ENCODE results near the gene ZNF334.

ZNF334 gene

DNA sequence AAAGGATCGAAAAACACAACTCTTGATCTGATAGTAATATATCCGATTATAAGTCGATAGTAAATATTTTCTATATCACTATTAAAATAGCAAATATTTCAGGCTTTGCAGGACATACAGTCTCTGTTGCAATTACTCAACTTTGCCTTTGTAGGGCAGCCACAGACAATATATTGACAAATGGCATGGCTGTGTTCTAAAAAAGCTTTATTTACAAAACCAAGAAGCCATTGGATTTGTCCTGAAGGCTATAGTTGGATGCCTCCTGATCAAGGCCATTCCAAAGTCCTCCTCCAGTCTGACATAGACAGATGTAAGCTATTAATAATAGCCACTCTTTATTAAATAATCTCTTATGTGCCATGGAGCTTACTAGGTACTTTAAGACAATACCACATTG lies 31.2 kb upstream of the ZNF334 start:
- Histone ChIP-seq H3K9ac (ENCODE audit: low read depth, low read length) (no peak overlapping the region), H3K27ac (ENCODE audit: low read length) (no peak overlapping the region), H3K4me1 (ENCODE audit: insufficient read depth, low read length) (no peaks in the 10 kb centered on the region), H3K27me3 (ENCODE audit: insufficient read depth, low read length) (no peaks in the 10 kb centered on the region), H3K36me3 (ENCODE audit: insufficient read depth, low read depth, low read length) (no peaks in the 10 kb centered on the region), H3K9me3 (ENCODE audit: insufficient read depth, low read depth, low read length) (no peaks in the 10 kb centered on the region), H3K4me3 (ENCODE audit: low read length) (no peak overlapping the region)

DNA sequence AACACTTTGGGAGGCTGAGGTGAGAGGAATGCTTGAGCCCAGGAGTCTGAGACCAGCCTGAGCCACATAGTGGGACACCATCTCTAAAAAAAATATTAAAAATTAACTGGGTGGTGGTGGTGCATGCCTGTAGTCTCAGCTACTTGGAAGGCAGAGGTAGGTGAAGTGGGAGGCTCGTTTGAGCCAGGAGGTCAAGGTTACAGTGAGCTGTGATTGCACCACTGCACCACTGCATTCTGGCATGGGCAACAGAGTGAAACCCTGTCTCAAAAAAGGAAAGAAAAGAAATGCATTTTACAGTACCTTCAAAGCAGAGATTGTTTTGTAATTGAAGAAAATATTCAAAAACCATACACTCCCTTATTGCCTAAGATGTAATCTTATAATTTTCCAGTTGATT lies 30.6 kb upstream of the ZNF334 start:
- H3K27me3 ChIP-seq (ENCODE audit: insufficient read depth, low read length), result no peaks in the 10 kb centered on the region
- no peak overlapping the region for H3K4me3 ChIP-seq (ENCODE audit: low read length)
- H3K36me3 ChIP-seq (ENCODE audit: insufficient read depth, low read depth, low read length), result no peaks in the 10 kb centered on the region
- no peak overlapping the region for H3K27ac ChIP-seq (ENCODE audit: low read length)
- H3K9me3 ChIP-seq (ENCODE audit: insufficient read depth, low read depth, low read length), result no peaks in the 10 kb centered on the region
- H3K9ac ChIP-seq (ENCODE audit: low read depth, low read length), result no peak overlapping the region
- H3K4me1 ChIP-seq (ENCODE audit: insufficient read depth, low read length), result no peaks in the 10 kb centered on the region

GRCh38 chr20:46543033-46543432 lies 29.7 kb upstream of the ZNF334 start:
- Histone ChIP-seq H3K27ac (ENCODE audit: low read length) (no peak overlapping the region), H3K27me3 (ENCODE audit: insufficient read depth, low read length) (no peaks in the 10 kb centered on the region), H3K36me3 (ENCODE audit: insufficient read depth, low read depth, low read length) (no peaks in the 10 kb centered on the region), H3K9me3 (ENCODE audit: insufficient read depth, low read depth, low read length) (no peaks in the 10 kb centered on the region), H3K9ac (ENCODE audit: low read depth, low read length) (no peak overlapping the region), H3K4me3 (ENCODE audit: low read length) (no peak overlapping the region), H3K4me1 (ENCODE audit: insufficient read depth, low read length) (no peaks in the 10 kb centered on the region)

DNA sequence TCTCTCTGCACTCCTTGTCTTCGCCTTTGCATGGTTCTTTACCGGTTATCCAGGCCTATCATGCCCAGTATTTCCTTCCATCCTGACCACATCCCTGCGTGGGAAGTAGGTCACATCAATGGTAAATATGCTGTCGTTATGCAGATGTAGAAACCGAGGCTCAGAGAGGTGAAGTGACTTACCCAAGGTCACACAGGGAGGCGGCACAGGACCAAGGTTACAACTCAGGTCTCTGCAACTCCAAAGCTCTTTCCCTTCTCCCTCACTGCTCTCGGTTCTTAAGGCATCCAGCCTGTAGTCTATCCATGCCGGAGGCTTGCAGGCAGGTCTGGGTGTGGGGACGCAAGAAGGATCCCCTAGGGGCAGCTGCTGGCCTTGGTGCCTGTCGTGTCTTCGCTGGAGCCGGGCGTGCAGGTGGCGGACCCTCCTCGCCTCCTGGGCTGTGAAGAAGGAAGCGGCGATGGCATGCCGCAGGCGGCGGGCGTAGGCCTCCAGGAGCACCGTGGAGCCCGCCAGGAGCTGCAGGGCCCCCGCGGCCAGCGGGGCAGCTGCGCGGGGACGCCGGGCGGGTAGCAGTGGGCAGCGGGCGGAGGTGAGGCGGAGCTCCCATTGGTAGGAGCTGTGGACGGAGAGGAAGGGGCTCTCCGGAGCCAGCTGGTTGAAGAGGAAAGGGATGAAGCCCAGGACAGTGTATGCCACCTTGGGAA lies 28.0 kb upstream of the ZNF334 start:
- H3K4me1 ChIP-seq (ENCODE audit: insufficient read depth, low read length), result no peaks in the 10 kb centered on the region
- H3K9me3 ChIP-seq (ENCODE audit: insufficient read depth, low read depth, low read length), result no peaks in the 10 kb centered on the region
- H3K36me3 ChIP-seq (ENCODE audit: insufficient read depth, low read depth, low read length), result no peaks in the 10 kb centered on the region
- no peak overlapping the region for H3K27ac ChIP-seq (ENCODE audit: low read length)
- no peak overlapping the region for H3K4me3 ChIP-seq (ENCODE audit: low read length)
- no peak overlapping the region for H3K9ac ChIP-seq (ENCODE audit: low read depth, low read length)
- H3K27me3 ChIP-seq (ENCODE audit: insufficient read depth, low read length), result no peaks in the 10 kb centered on the region

- no peaks in the 10 kb centered on the region for H3K36me3 ChIP-seq (ENCODE audit: insufficient read depth, low read depth, low read length)
- H3K27ac ChIP-seq (ENCODE audit: low read length), result no peak overlapping the region
- no peaks in the 10 kb centered on the region for H3K27me3 ChIP-seq (ENCODE audit: insufficient read depth, low read length)
Observed at GRCh38 chr20:46539113-46539512, 25.8 kb upstream of the ZNF334 start.

DNA sequence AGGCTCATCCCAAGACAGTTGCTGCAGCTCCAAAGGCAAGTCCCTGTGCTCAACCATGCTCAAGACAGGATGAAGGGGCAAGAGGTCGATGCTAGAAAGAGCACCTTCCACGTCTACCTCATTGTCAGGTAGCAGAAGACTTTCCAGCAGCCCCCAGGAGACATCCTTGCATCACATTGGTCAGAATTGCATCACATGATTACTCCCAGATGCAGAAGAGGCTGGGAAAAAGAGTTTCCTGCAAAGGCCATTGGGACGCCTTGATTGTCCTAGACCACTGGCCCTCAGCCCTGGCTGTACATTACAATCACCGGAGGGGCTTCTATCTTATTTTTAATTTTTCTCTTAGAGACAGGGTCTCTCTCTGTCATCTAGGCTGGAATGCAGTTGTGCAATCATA lies 17.3 kb upstream of the ZNF334 start:
- Histone ChIP-seq H3K27me3 (ENCODE audit: insufficient read depth, low read length) (peaks cover 5% of the 10 kb centered on the region; the same call in 1 of the 2 replicates), H3K9ac (ENCODE audit: low read depth, low read length) (no peak overlapping the region), H3K27ac (ENCODE audit: low read length) (no peak overlapping the region), H3K36me3 (ENCODE audit: insufficient read depth, low read depth, low read length) (no peaks in the 10 kb centered on the region), H3K9me3 (ENCODE audit: insufficient read depth, low read depth, low read length) (no peaks in the 10 kb centered on the region), H3K4me1 (ENCODE audit: insufficient read depth, low read length) (no peaks in the 10 kb centered on the region), H3K4me3 (ENCODE audit: low read length) (no peak overlapping the region)

More at GRCh38 chr20:46539113-46539512, 25.8 kb upstream of the ZNF334 start:
- Histone ChIP-seq H3K4me1 (ENCODE audit: insufficient read depth, low read length) (no peaks in the 10 kb centered on the region), H3K4me3 (ENCODE audit: low read length) (no peak overlapping the region), H3K9ac (ENCODE audit: low read depth, low read length) (no peak overlapping the region), H3K9me3 (ENCODE audit: insufficient read depth, low read depth, low read length) (no peaks in the 10 kb centered on the region)

DNA sequence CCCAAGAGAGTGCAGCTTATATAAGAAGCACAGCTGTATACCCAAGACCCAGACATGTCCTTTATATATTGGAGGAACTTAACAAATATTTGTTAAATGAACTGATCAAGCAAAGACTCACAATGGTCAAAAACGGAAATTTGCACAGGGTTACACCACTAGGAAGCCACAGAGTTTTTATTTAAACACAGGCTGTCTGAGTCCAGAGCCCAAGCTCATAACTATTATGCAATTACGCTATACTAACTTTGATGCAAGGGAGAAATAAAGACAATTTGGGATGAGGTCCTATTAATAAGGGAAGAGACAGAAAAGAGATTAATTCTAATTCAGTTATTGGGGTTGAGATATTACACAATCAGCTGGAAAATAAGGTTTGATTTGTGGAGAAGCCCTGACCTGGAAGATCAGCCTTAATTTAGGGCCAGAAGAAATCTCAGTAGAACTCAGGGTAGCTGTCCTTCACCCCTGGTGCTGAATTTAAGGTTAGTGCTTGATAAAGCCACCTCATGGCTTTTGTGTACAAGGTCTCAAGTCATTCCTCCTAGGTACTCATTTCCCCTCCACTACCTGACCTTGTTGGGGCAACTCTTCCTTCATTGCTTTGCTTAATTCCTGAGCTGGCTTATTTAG lies 10.5 kb upstream of the ZNF334 start:
- Histone ChIP-seq H3K9ac (ENCODE audit: low read depth, low read length) (no peak overlapping the region), H3K27me3 (ENCODE audit: insufficient read depth, low read length) (peaks cover 5% of the 10 kb centered on the region; the same call in 1 of the 2 replicates), H3K36me3 (ENCODE audit: insufficient read depth, low read depth, low read length) (no peaks in the 10 kb centered on the region), H3K4me3 (ENCODE audit: low read length) (no peak overlapping the region), H3K4me1 (ENCODE audit: insufficient read depth, low read length) (no peaks in the 10 kb centered on the region), H3K27ac (ENCODE audit: low read length) (no peak overlapping the region), H3K9me3 (ENCODE audit: insufficient read depth, low read depth, low read length) (no peaks in the 10 kb centered on the region)

DNA sequence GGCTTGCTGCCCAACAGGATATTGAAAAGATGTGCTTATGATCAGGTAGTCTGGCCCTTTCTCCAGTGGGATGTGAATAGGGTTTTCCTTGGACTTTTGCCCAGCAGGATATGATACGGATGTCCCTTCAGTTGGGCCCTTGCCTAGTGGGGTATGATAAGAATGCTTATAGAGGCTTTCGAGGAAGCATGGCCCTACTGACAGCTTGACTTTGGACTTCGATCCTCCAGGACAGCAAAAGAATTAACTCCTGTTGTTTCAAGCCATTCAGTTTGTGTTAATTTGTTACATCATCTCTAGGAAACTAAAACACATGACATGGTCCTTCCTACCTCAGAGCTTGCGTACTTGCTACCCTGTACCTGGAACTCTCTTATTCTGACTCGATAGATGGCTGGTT lies 9.7 kb upstream of the ZNF334 start:
- Histone ChIP-seq H3K27ac (ENCODE audit: low read length) (no peak overlapping the region), H3K27me3 (ENCODE audit: insufficient read depth, low read length) (peaks cover 5% of the 10 kb centered on the region; the same call in 1 of the 2 replicates), H3K9ac (ENCODE audit: low read depth, low read length) (no peak overlapping the region), H3K9me3 (ENCODE audit: insufficient read depth, low read depth, low read length) (no peaks in the 10 kb centered on the region), H3K36me3 (ENCODE audit: insufficient read depth, low read depth, low read length) (no peaks in the 10 kb centered on the region), H3K4me1 (ENCODE audit: insufficient read depth, low read length) (no peaks in the 10 kb centered on the region), H3K4me3 (ENCODE audit: low read length) (no peak overlapping the region)

DNA sequence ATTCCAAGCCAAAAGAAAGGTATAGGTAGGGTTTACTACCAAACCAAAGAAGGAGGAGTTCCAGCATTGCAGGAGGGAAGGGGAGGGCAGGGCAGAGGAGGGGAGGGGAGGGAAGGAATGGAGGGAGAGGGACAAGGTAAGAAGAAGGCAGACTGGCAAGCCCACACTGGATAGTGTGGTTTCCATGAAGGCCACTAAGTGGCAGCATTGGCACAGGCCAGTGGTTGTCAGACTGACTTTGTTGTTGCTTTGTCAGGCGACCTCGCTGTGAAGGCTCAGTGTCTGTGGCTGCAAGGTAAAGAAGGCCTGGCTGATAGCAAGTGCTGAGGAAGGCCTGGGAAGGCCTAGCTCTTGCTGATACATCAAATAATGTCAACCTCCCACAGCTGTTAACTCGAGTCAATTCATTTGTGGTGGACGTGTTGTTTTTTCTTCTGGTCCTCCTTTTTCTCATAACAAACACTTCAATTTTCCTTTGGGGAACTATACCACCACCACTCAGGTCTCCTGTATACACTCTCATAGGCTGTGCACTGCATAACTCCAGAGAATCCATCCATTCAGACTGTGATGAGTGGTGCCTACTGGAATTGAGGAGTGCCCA lies 7.7 kb upstream of the ZNF334 start:
- Histone ChIP-seq H3K27me3 (ENCODE audit: insufficient read depth, low read length) (no peaks in the 10 kb centered on the region; the same call in 1 of the 2 replicates), H3K36me3 (ENCODE audit: insufficient read depth, low read depth, low read length) (no peaks in the 10 kb centered on the region), H3K9ac (ENCODE audit: low read depth, low read length) (no peak overlapping the region), H3K27ac (ENCODE audit: low read length) (no peak overlapping the region), H3K4me3 (ENCODE audit: low read length) (no peak overlapping the region), H3K9me3 (ENCODE audit: insufficient read depth, low read depth, low read length) (no peaks in the 10 kb centered on the region), H3K4me1 (ENCODE audit: insufficient read depth, low read length) (no peaks in the 10 kb centered on the region)

GRCh38 chr20:46520540-46520939 lies 7.2 kb upstream of the ZNF334 start:
- H3K4me1 ChIP-seq (ENCODE audit: insufficient read depth, low read length), result no peaks in the 10 kb centered on the region
- H3K27me3 ChIP-seq (ENCODE audit: insufficient read depth, low read length), result no peaks in the 10 kb centered on the region
- no peaks in the 10 kb centered on the region for H3K36me3 ChIP-seq (ENCODE audit: insufficient read depth, low read depth, low read length)
- no peak overlapping the region for H3K4me3 ChIP-seq (ENCODE audit: low read length)
- no peaks in the 10 kb centered on the region for H3K9me3 ChIP-seq (ENCODE audit: insufficient read depth, low read depth, low read length)
- H3K9ac ChIP-seq (ENCODE audit: low read depth, low read length), result no peak overlapping the region
- no peak overlapping the region for H3K27ac ChIP-seq (ENCODE audit: low read length)

DNA sequence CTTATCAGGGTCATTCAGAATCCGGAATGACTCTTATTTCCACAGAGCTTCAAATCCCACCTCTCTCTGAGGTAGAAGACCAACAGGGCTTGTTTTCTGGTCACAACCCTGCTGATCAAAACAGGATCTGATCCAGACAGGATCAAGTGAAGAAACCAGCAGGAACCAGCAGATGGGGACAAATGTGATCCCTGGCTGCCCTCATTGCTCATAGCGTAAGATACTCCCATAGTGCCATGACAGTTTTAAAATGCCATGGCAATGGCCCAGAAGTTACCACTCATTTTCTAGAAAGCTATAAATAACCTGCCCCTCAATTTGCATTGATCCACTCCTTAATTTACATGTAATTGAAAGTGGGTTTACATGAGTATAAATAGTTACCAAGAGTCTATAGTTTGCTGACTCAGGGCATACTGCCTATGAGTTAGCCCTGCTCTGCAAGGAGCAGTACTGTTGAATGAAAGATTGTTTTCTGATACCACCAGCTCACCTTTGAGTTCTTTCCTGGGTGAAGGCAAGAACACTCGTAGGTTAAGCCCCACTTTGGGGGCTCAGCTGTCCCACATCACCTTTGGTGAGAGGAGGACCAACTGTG lies 6.2 kb upstream of the ZNF334 start:
- Histone ChIP-seq H3K27me3 (ENCODE audit: insufficient read depth, low read length) (no peaks in the 10 kb centered on the region), H3K9ac (ENCODE audit: low read depth, low read length) (no peak overlapping the region), H3K9me3 (ENCODE audit: insufficient read depth, low read depth, low read length) (no peaks in the 10 kb centered on the region), H3K27ac (ENCODE audit: low read length) (no peak overlapping the region), H3K4me3 (ENCODE audit: low read length) (no peak overlapping the region), H3K36me3 (ENCODE audit: insufficient read depth, low read depth, low read length) (no peaks in the 10 kb centered on the region), H3K4me1 (ENCODE audit: insufficient read depth, low read length) (no peaks in the 10 kb centered on the region)

GRCh38 chr20:46509523-46509922 lies 3.8 kb downstream of the ZNF334 start:
- Histone ChIP-seq H3K9me3 (ENCODE audit: insufficient read depth, low read depth, low read length) (peaks cover 19% of the 10 kb centered on the region), H3K27me3 (ENCODE audit: insufficient read depth, low read length) (no peaks in the 10 kb centered on the region), H3K36me3 (ENCODE audit: insufficient read depth, low read depth, low read length) (peaks cover 39% of the 10 kb centered on the region), H3K4me3 (ENCODE audit: low read length) (no peak overlapping the region), H3K4me1 (ENCODE audit: insufficient read depth, low read length) (no peaks in the 10 kb centered on the region), H3K27ac (ENCODE audit: low read length) (no peak overlapping the region), H3K9ac (ENCODE audit: low read depth, low read length) (no peak overlapping the region)
